GM21360 (cell line): ENCODE measurements around the gene MIEF1.

Experiments used
- ATAC-seq: cut with Tn5 transposase; IDR thresholded peaks from one replicate; pipeline ENCODE4 v1.9.1; 2021; ENCODE audit warnings: mild to moderate bottlenecking, moderate library complexity; ENCODE audit not compliant: unreplicated experiment

Gene MIEF1

GRCh38 chr22:39554151-39554550, 52.1 kb downstream of the MIEF1 start:
- ATAC-seq, result no peak

- ATAC-seq, result no peak
Observed at GRCh38 chr22:39556970-39557841, 55.1 kb downstream of the MIEF1 start.

GRCh38 chr22:39558254-39558727, 56.2 kb downstream of the MIEF1 start:
- ATAC-seq, result no peak

GRCh38 chr22:39558950-39559349, 56.9 kb downstream of the MIEF1 start:
- no peak for ATAC-seq

GRCh38 chr22:39559456-39560105, 57.5 kb downstream of the MIEF1 start:
- ATAC-seq, result no peak

- no peak for ATAC-seq
Observed at GRCh38 chr22:39560127-39560526, 58.0 kb downstream of the MIEF1 start.

- ATAC-seq, result no peak
Observed at GRCh38 chr22:39562839-39563489, 60.9 kb downstream of the MIEF1 start.

GRCh38 chr22:39563571-39564428, 61.7 kb downstream of the MIEF1 start:
- ATAC-seq, result no peak

- no peak for ATAC-seq
Observed at GRCh38 chr22:39565414-39565944, 63.4 kb downstream of the MIEF1 start.

- no peak for ATAC-seq
Observed at GRCh38 chr22:39567135-39567946, 65.3 kb downstream of the MIEF1 start.
